GM19035 (cell line): ENCODE data around the gene NRG3.

ENCODE experiments used
- ATAC-seq: cut with Tn5 transposase; IDR thresholded peaks from one replicate; pipeline ENCODE4 v1.9.1; 2021; ENCODE audit not compliant: unreplicated experiment

The NRG3 gene

DNA sequence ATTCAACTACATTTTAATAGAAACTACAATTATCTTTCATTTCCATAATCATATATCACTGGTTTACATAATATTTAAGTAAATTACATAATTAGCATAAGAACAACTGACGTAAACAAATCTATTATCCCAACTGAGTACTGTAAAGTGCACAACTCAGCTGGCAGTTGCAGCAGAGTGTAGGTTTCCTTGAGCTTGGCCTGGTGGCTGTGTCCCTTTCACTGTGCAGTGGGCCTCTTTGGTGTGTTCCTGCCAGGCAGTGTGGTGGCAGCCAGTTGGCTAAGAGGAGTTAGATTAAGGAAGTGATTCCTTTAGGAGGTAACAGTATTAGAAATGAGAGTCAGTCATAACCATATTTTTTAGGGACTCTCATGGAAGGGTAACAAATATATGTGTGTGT is 7.0 kb downstream of the NRG3 start:
- ATAC-seq, result no peak

DNA sequence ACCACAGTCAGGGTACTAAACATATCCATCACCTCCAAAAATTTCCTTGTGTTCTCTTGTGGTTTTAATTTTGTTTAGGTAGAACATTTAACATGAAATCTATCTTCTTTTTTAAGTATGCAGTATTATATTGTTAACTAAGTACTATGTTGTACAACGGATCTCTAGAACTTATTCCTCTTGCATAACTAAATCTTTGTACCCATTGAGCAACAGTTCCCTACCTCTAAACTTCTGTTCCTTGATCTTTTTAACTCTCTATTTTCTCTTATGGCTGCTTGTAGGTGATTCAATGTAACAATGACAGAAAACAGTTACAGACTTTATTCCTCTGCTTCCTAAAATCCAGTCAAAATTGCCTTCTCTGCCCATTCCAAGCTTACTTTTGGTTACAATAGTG is 9.9 kb downstream of the NRG3 start:
- ATAC-seq, result no peak

DNA sequence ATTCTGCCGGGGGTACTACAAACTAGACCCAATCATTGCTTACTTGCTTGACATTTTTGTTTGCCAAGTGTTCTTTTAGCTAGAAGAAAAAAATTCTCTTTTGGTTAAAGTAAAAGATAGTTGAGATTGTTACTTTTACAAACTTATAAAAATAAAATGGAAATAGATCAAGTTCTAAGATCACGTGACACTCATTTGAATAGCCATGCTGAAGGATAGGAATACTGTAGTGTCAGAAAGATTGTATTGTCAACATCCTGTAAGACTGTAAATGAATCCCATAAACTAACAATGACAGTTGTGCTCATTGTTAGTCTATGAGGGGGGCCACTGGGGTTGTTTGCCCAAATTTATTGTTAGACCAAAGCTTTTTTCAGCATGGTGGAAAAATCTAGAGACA is 10.5 kb downstream of the NRG3 start:
- no peak for ATAC-seq

DNA sequence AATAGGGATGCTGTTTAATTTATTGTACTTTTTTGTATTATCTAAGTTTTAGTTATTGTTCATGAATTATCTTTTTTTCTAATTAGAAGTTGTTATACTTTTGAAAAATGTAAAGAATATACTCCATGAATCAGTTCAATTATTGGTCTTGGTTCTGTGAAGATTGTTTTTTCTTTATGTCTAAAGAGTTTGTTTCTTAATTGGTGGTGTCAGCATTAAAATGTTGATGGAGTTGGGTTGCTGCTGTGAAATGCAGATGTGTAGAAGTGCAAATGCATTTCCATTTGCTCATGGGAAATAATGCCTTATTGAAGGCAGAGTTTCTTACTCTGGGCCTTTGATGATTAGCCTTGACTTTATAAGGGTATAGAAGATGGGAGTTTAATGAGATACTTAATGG is 11.9 kb downstream of the NRG3 start:
- no peak for ATAC-seq

DNA sequence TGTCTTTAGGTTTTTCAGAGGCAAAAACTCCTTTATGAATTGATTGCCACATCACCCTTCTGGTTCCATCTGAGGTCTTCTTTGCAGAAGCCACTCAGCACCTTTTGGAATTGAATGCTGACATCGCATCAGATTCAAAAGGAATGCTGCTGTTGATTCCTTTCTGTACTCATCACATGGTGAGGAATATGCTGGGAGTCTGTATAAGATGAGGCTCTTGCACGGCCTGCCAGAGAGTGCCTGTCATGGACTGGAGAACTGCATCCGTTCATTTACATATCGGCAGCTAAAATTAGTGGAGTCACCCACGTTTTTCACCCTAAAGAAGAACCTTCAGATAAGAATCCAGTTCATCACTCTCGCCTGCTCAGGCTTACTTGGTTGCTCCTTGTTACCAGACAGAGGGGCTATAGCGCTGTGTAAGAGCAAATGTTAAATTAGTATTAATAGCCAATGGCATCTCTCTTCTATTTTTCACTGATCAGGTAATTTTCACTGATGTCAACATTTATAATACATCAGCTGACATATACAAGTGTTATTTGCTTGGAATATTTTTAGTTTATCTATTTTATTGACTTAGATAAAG is 14.3 kb downstream of the NRG3 start:
- ATAC-seq, result no peak

DNA sequence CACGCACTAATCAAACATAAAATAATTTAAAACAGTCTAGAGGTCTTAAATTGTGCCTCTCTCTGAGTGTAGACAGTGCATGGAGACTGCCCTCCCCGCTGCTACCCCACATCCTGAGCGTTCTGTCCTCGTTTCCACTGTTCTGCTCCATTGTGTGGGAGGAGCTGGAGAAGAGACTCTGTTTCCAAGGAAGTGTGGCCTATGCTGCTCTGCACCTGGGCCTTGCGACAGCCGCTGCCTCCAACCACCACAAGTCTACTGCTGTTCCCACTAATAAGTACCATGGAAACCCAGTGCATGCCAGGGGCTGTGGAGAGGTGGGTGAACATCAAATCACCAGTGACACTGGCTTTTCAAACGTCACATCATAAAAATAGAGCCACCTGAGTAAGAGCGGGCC is 19.6 kb downstream of the NRG3 start:
- ATAC-seq, result no peak

DNA sequence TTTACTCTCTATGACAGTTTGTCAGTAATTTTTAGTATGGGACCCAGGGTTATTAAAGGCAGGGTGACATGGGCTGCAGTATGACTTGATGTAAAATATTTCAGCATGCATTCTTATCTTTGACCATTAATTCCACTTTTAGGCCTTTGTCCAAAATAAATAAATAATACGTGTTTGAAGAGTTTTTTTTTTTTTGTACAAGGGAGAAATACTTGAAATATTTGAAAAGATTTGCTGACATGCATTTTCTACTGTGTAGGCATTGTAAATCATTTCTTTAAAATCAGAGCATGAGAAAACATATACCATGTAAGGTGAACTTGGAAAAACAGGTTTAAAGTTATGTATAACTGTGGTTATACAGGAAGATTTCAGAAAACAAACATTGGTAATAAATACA is 23.5 kb downstream of the NRG3 start:
- ATAC-seq, result no peak

DNA sequence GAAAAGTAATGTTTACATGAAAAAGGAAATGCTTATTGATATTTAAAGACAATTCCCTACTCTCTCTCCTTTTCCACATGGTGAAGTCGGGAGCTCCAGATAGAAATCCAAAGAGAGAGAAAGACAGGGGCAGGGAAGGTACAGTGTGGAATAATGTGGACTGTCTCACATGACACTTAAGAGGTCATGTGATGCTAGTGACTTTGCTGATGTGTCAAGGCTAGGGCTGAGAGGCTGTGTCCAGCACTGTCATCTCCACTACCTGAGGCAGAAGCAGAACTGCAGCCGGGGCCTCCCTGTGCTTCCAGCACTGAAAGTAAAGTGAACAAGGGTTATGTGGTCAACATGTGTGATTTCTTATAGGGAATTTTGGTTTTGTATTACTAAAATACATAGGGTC is 26.0 kb downstream of the NRG3 start:
- ATAC-seq, result no peak

DNA sequence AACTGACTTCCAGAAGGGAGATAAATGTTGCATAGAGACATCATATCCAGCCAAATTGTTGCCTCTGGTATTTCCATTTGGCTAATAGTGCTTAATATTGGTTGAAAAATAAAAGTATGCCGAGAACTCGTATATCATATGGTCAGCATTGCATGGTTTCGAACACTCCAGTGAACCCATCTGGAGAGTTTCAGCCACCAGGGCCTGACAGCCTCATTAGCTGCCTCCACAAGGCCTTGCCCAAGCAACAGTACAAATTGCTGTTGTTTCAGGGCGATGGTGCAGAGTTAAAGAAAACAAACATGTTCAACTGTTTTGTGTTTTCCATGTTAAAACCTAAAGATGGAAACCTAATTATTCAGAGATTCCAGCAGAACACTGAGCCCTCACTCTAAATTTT is 28.5 kb downstream of the NRG3 start:
- ATAC-seq, result no peak

DNA sequence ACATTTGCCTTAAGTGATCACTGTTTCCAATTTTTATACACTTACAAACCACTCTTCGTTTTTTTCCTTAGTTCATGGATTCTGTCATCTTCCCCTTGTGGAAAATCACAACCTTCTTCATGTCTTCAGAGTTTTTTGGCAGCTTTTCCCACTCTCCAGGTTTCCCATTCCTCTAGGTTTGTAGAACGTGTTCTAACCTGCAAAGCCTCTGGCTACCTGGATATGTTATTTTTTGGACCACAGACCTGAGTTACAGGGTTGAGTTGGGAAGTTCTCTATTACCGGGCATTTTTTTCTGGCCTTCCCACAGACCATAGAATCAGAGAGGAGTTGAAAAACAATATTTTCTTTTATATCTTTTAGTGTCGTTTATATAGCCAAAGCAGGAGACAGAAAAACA is 30.2 kb downstream of the NRG3 start:
- no peak for ATAC-seq

DNA sequence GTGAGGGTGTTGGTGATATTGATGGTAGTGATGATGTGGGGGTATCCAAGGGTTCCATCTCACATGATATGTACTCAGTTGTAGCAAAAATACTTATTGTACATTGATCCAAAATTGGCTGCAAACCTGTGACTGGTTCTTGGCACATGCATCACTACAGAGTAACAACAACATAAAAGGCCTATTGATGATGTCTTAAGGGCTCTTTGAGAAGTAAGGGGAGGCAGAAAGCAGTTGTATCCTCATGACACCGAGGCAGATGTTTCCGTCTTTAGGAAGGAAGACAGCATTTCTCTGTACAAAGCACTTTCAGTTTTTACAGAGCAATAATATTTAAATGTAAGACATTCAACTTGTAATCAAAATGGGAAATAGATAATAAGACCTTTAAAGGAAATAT is 34.5 kb downstream of the NRG3 start:
- ATAC-seq, result no peak

DNA sequence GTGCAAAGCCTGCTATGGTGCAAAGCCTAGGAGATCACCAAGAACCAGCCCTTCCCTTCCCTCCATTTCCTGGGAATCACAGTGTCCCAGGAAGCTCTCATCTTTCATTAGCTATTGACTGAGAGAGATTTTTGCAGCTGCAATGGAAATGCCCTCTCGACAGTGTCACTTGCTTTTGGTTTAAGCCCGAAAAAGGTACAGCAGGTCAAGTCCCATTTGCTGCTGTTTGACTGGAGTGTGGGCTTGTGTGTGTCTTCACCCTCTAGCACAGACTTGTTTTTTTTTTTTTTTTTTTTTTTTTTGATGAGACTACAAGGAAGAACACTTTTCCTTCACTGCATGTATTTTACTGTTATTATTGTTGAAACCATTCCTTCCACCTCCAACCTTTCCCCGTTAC is 36.3 kb downstream of the NRG3 start:
- no peak for ATAC-seq

DNA sequence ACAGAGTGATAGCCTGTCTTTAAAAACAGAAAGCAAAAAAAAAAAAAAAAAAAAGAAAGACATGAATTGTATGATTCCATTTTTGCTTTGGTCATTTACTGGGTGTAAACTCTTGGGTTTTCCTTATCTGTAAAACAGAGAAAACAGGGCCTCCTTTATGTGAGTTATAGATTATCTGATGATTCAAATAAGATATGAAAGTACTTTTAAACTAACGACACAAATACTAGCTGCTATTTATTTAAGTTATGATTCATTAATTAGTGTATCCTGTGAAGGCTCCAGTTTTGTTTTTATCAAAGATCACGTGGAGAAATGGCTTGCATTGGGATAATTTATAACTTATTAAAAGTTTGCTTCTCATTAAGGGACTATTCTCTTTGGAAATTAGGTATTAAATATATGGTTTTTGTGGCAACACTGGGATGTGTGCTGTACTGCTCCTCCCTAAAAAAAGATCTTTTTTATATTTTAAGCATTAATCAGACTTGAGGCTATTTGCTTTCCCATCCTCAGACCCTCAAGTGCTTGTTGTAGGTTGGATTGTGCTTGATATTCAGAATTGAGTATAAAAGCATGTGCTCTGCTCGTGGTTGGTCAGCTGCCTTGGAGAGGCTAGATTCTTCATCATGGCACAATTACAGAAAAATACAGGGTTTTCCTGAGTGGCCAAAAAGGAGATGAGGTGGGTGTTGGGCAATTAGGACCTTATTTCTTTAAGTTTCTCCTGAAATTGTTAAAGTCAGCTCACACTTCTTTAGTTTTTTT is 39.9 kb downstream of the NRG3 start:
- no peak for ATAC-seq

DNA sequence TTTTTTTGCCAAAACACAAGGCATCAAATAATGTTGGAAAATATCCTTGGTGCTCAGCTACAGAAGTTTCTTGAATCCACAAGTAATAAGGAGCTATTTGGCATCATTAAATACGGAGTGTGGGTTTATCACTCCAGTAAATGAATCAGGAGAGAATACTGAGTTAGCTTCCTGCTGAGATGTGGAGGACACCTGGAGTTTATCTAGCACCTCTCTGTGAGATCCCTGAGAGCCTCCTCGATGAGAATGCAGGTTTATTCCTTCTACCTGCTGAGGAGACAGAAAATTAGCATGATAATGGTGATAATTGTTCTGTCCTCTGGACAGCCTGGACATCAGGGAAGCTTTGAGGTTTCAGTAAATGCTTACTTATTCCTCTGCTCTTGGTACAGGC is 40.5 kb downstream of the NRG3 start:
- no peak for ATAC-seq

DNA sequence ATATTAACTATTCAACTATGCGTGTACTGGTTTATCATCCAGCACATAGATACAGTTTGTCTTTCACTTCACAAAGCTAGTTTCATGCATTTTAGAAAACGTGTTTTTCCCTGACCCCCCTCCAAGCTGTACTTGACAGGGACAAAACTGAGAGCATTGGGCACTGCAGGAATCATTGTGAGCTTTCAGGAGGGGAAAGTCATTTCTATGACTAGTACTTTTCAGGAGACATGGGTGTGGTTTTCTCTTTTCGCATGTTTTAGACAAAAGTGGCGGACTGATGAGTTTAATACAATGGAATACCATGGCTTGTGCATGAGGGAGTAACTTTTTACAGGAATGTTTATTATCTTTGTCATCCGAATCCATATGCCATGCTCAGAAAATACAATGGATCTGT is 42.7 kb downstream of the NRG3 start:
- no peak for ATAC-seq

DNA sequence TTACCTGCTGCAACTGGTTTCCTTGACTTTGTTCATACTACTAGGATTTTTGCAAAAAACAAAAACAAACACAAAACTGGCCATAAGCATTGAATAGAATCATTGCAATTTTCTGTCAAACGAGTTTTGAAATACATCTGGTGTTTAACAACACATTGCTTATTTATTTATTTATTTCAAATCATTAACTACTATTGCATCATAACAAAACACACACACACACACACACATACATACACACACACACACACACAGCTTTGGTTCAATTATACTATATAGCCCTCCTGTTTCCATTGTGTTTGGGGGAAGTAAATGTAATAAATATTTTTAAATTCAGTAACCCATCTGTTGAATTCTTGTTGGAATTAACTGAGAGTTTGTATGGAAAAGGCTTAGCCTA is 43.8 kb downstream of the NRG3 start:
- ATAC-seq, result no peak

DNA sequence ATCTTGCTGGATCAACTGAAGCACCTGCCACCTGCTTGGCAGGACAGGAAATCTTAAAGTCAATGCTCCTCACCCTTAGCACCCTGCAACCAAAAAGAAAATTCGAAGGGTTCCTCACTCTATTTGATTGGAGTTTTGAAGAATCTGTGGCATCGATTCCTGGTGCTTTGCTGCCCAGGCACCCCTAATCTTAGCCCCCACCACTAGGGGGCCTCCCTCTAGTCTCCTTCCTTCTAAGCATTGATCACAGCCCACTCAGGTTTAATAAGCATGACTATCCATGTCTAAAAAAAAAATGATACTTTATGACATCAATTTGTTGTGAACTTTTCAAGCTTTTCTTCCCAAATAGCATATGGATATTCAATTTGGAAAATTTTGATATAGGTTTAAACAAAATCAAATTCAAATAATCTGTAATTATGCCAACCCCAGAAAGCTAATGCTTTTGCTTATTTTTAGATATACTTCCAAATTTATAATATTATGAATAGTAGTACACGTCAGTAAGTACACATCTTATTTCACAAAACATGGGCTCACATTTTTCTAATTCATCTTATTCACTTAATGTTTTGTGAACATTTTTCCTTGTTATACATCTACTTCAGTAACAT is 45.3 kb downstream of the NRG3 start:
- no peak for ATAC-seq

DNA sequence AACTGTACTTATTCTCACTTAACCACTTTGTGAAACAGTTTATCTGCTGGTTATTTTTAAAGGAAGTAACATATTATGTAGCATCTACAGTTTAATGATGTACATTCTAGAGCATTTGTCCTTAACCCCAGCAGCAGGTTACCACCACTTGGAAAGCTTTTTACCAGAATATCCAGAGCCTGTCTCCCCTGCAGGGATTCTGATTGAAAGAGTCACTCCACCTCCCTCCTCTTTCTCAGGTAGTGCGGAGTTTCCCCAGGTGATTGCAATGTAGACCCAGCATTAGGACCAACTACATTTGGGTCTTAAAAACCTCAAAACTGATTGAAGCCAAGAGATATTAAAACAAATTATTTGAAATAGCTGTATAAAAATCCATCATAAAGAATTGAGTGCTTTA is 53.1 kb downstream of the NRG3 start:
- ATAC-seq, result no peak

DNA sequence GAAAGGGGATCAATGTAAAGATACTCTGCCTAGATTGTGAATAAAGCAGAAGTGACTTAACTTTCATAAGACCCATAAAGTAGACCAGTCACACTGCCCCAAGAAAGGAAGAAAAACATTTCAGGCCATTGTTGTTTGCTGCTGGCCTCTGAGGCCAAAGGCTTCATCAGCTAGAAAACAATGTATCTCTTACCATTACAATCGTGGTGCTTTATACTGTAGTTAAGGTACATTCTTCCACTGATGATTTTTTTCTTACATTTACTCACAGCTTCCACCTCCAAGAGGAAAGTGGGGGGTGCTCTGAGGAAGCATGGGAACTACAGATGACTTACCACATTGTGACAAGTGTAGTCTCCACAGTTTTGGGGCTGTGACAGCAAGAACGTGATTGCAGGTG is 68.6 kb downstream of the NRG3 start:
- no peak for ATAC-seq

DNA sequence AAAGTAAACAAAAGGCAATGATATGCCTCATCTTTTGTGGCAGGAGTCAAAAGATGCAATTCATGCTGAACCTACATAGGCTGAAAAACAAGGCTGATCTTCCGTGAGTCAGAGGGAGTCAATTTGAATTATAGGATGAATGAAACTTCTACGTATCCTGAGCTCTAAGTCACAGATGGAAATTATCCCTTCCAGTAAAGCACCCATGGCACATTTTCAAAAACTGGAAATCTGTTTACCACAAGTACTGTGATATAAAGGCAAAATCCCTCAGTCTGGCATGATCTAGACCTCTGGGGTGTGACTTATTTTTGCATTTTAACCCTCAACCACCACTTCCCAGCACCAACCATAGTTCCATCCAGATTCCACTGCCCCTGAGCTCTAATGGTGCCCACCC is 69.6 kb downstream of the NRG3 start:
- ATAC-seq, result no peak

DNA sequence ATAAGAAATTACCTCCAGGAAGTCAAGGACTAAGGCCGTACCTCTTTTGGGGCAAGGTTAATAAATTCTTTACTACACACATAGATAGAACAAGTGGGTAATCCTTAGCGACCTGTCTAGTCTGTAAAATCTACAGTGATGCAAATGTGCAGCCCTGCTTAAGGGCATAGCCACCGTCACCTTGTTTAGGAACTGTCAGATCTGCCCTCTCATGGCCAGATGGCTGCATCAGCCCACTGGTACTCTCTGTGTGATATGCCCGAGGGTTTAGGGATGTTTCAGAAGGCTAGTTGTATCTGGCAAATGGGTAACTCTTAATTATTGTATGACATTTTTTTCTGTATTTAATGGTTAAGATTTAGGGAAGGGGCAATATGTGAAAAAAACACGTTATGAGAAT is 74.3 kb downstream of the NRG3 start:
- no peak for ATAC-seq

DNA sequence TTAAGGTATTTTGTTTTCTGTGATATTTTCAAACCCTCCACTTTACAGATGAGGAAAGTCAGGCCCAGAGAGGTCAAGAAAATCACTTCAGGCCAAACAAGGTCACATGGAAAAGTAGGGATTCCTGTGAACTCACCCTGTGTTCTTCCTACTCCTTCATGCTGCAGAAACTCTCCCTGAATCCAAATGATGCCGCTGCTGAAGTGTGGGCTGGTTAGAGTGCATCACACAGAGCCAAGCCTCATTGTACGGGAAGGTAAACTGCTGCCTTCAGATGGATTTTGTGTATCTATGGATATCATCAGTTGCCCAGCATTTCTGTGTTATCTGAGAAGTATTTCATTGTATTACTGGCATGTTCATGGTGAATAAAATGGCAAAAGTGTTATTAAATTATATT is 75.4 kb downstream of the NRG3 start:
- no peak for ATAC-seq

DNA sequence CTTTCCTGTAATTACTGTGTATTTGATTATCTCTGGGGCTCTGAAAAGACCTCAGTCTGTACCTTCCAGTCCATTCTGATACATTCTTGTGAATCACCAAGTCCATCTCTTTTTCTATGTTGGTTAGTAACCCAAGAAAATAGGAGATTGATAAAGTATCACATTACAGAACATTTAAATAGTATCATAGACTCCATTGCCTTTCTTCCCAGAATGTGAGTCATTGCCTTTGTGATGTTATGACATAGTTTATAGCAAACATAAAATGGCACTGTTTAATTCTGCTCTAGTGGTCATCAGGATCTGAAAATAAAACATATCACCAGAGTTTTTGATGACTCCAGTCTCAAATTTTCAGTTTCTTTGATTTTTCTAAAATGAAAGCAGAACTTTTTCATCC is 78.4 kb downstream of the NRG3 start:
- no peak for ATAC-seq
